K562 (cell line): ENCODE data around the gene CDKN1C. TPM values are rescaled to one million over a fixed set of nuclear protein-coding genes. Genes with fewer than 3 reads are reported as not detected.
A peak's percentile ranks its signal among the peaks of the same experiment; 100 is the strongest.

Experiments
- ATF6 ChIP-seq: sonication (generic); formaldehyde crosslinking; IDR thresholded peaks from 2 replicates; pipeline ENCODE4 v1.4.0; 2020; ENCODE audit warnings: mild to moderate bottlenecking, missing genetic modification reagents
- CBX5 ChIP-seq: IDR thresholded peaks from 2 replicates; pipeline ENCODE4 v1.6.1; 2014; ENCODE audit warnings: low read depth, borderline replicate concordance
- HCFC1 ChIP-seq: IDR thresholded peaks from 2 replicates; pipeline ENCODE4 v1.6.1; 2012; ENCODE audit warnings: low read depth, low read length, improper control_type of control experiment
- KDM4B ChIP-seq, 2 experiments: fragments of 450-650 bp in 1 of 2; sonication (generic) in 1 of 2; IDR thresholded peaks; 2 replicates each; pipeline ENCODE4 v1.6.1; 2016 to 2017; ENCODE audit warnings: borderline replicate concordance in 2 of 2, antibody characterized with exemption in 1 of 2, low read depth in 1 of 2, mild to moderate bottlenecking in 1 of 2
- KDM5B ChIP-seq: fragments of 200-600 bp; sonication (generic); IDR thresholded peaks from 2 replicates; pipeline ENCODE4 v1.6.1; 2012; ENCODE audit warnings: low read depth, mild to moderate bottlenecking, moderate library complexity, low read length, control low read depth, inconsistent platforms; ENCODE audit not compliant: insufficient replicate concordance
- MECOM ChIP-seq: fragments of 250-450 bp; sonication (Bioruptor Pico); IDR thresholded peaks from 2 replicates; pipeline ENCODE4 v1.8.0; 2022; ENCODE audit warnings: inconsistent platforms
- MXD1 ChIP-seq: fragments of 250-450 bp; sonication (Bioruptor Pico); IDR thresholded peaks from 2 replicates; pipeline ENCODE4 v1.8.0; 2021; ENCODE audit warnings: borderline replicate concordance, mild to moderate bottlenecking, moderate library complexity; ENCODE audit not compliant: poor library complexity, severe bottlenecking
- NUFIP1 ChIP-seq: fragments of 450-650 bp; IDR thresholded peaks from 2 replicates; pipeline ENCODE4 v1.6.1; 2018; ENCODE audit not compliant: partially characterized antibody
- PHB2 ChIP-seq: fragments of 450-650 bp; IDR thresholded peaks from 2 replicates; pipeline ENCODE4 v1.6.1; 2017; ENCODE audit warnings: low read depth
- SMARCB1 ChIP-seq: IDR thresholded peaks from 2 replicates; pipeline ENCODE4 v1.6.1; 2011; ENCODE audit warnings: improper control_type of control experiment, low read depth; ENCODE audit not compliant: insufficient read length
- STAT6 ChIP-seq: sonication (generic); formaldehyde crosslinking; IDR thresholded peaks from 2 replicates; pipeline ENCODE4 v1.8.1; 2023; ENCODE audit warnings: mild to moderate bottlenecking, missing genetic modification reagents
- ZBTB12 ChIP-seq: fragments of 250-450 bp; sonication (Bioruptor Pico); IDR thresholded peaks from 2 replicates; pipeline ENCODE4 v1.4.0; 2020
- ZHX1 ChIP-seq: fragments of 150-350 bp; conservative IDR thresholded peaks from 2 replicates; pipeline ENCODE4 v1.6.1; 2014; ENCODE audit warnings: low read length
- ZNF165 ChIP-seq: fragments of 250-450 bp; sonication (Bioruptor Pico); IDR thresholded peaks from 2 replicates; pipeline ENCODE4 v1.4.0; 2020; ENCODE audit warnings: borderline replicate concordance
- ZNF696 ChIP-seq: fragments of 250-450 bp; sonication (Bioruptor Pico); conservative IDR thresholded peaks from 2 replicates; pipeline ENCODE4 v1.4.0; 2020; ENCODE audit warnings: mild to moderate bottlenecking, moderate library complexity
- polyA plus RNA-seq, 8 experiments: library from polyadenylated mRNA; depleted of rRNA in 4 of 8; stranded (reverse) in 5 of 8; unstranded in 3 of 8; fragments of >200 nt; fragmentation: Nextera tagmentation in 2 of 8; fragmentation: Illumina TruSeq in 1 of 8; extraction: Ambion mirVana in 2 of 8; extraction: Trizol in 1 of 8; gene quantifications; 2 replicates each; pipeline versions ENCODE4 v1.2.1 to v1.2.3, GENCODE V29; 2011 to 2014; ENCODE audit warnings: inconsistent platforms in 1 of 8, missing spikeins in 1 of 8
- total RNA-seq, 7 experiments: library from RNA; depleted of rRNA in 6 of 7; stranded (reverse); fragments of >200 nt in 6 of 7; fragmentation: Illumina TruSeq in 2 of 7; extraction: Trizol in 2 of 7; gene quantifications; 2 replicates each; pipeline versions ENCODE4 v1.2.1 to v1.2.3, GENCODE V29; 2011 to 2021; ENCODE audit warnings: low replicate concordance in 1 of 7

CDKN1C gene
- total and polyA plus RNA-seq, 9 of the 15 experiments (the other 6 are each of a cell fraction or from before 2014, with no cell fraction given) = 2.8 to 21.1 (median 9.3) TPM

GRCh38 chr11:2927121-2927800 is 41.7 kb upstream of the CDKN1C start (continued):
- no peak for TF ChIP-seq HCFC1
- no peak for TF ChIP-seq CBX5
- no peak for TF ChIP-seq ZHX1
- no peak for TF ChIP-seq MECOM
- no peak for TF ChIP-seq ZNF165
- TF ChIP-seq ZNF696 (CRISPR knock-in tag) = no peak
- no peak for TF ChIP-seq KDM4B (IDR thresholded peaks at IDR 0.05; ENCODE audit: borderline replicate concordance in 2 of 2, low read depth in 1 of 2)
- no peak for TF ChIP-seq SMARCB1
- no peak for TF ChIP-seq MXD1 (CRISPR knock-in tag)
- TF ChIP-seq ATF6 = no peak
- TF ChIP-seq ZBTB12 (CRISPR knock-in tag) = no peak
- TF ChIP-seq KDM5B = peak; percentile 4
- TF ChIP-seq PHB2 = no peak
- TF ChIP-seq STAT6 (CRISPR knock-in tag) = no peak
- TF ChIP-seq NUFIP1 = no peak
